ENCODE data around the gene PCNX2.

- TF ChIP-seq CTCF (conservative IDR thresholded peaks at IDR 0.05 in 1 of 2, IDR thresholded peaks at IDR 0.05 in 1 of 2; ENCODE audit: low read depth in 1 of 2, low read length in 2 of 2) (no peak), EZH2 (IDR thresholded peaks at IDR 0.05; ENCODE audit: low read length, missing control alignments) (no peak)
Observed at GRCh38 chr1:233140499-233140898, 155.0 kb downstream of the PCNX2 start.
